ENCODE data around the gene ENPP7.

Gene ENPP7

GRCh38 chr17:79730769-79731483, at the start of gene ENPP7:
TSS of gene ENPP7 (plus strand) at chr17:79730943. CDS start at chr17:79731140, 197 bp downstream.
- FAIRE-seq = no peak

GRCh38 chr17:79681101-79681621, 49.6 kb upstream of the ENPP7 start:
- FAIRE-seq = no peak

- no peak for FAIRE-seq
Measured at GRCh38 chr17:79681628-79682261, 49.0 kb upstream of the ENPP7 start.

GRCh38 chr17:79683365-79683764, 47.4 kb upstream of the ENPP7 start:
- FAIRE-seq = no peak

GRCh38 chr17:79684132-79684985, 46.4 kb upstream of the ENPP7 start:
- FAIRE-seq = no peak

- FAIRE-seq = no peak
Measured at GRCh38 chr17:79685121-79685520, 45.6 kb upstream of the ENPP7 start.

- FAIRE-seq = no peak
Measured at GRCh38 chr17:79686476-79686875, 44.3 kb upstream of the ENPP7 start.

GRCh38 chr17:79690466-79690865, 40.3 kb upstream of the ENPP7 start:
- FAIRE-seq = no peak

- no peak for FAIRE-seq
Measured at GRCh38 chr17:79690988-79691836, 39.5 kb upstream of the ENPP7 start.

- no peak for FAIRE-seq
Measured at GRCh38 chr17:79691931-79692330, 38.8 kb upstream of the ENPP7 start.

- FAIRE-seq = no peak
Measured at GRCh38 chr17:79693419-79693818, 37.3 kb upstream of the ENPP7 start.

GRCh38 chr17:79695293-79695790, 35.4 kb upstream of the ENPP7 start:
- FAIRE-seq = no peak

- FAIRE-seq = no peak
Measured at GRCh38 chr17:79695797-79696609, 34.7 kb upstream of the ENPP7 start.

GRCh38 chr17:79696610-79696982, 34.1 kb upstream of the ENPP7 start:
- FAIRE-seq = no peak

GRCh38 chr17:79698146-79698846, 32.4 kb upstream of the ENPP7 start:
- FAIRE-seq = no peak

GRCh38 chr17:79699386-79700036, 31.2 kb upstream of the ENPP7 start:
- no peak for FAIRE-seq

GRCh38 chr17:79700592-79700991, 30.2 kb upstream of the ENPP7 start:
- no peak for FAIRE-seq

GRCh38 chr17:79702034-79702433, 28.7 kb upstream of the ENPP7 start:
- no peak for FAIRE-seq

GRCh38 chr17:79702550-79703236, 28.1 kb upstream of the ENPP7 start:
- no peak for FAIRE-seq

Data from colon (tissue), 2 donors.